Cardiac septum (tissue), 1 donor: ENCODE measurements around the gene CHMP6. TPM values are rescaled to one million over a fixed set of nuclear protein-coding genes. Genes with fewer than 3 reads are reported as not detected.

ENCODE experiments used
- DNase-seq: peaks from one replicate; pipeline ENCODE4 v3.0.0-alpha.2; 2020; ENCODE audit warnings: low spot score
- intact Hi-C: fragments of 100-400 bp; cut with DNase I; formaldehyde crosslinking; loops from one replicate; pipeline ENCODE4 v1.14.0; 2022
- total RNA-seq: library from RNA; stranded (reverse); fragmentation: NEBNext Ultra II Directional; extraction: Animal tissue kit (Norgen Biotek cat#: 25700); gene quantifications from one replicate; pipeline ENCODE4 v1.2.1, GENCODE V29; 2021
- donor health status: DM: no; HTN: no; CAD: no.

Gene CHMP6
- total RNA-seq, 1 donor from 2014 or later: 21.7 TPM

GRCh38 chr17:81034779-81035520 lies 43.3 kb downstream of the CHMP6 start, which contains the start of gene BAIAP2:
Gene BAIAP2 (plus strand): TSS chr17:81035151. CDS start chr17:81035255, 104 bp downstream.
- intact Hi-C loops: no loop called here
- DNase-seq: peak; percentile 99

GRCh38 chr17:81035521-81036196 lies 44.0 kb downstream of the CHMP6 start:
- DNase-seq: no peak
- intact Hi-C loops: no loop called here

DNA sequence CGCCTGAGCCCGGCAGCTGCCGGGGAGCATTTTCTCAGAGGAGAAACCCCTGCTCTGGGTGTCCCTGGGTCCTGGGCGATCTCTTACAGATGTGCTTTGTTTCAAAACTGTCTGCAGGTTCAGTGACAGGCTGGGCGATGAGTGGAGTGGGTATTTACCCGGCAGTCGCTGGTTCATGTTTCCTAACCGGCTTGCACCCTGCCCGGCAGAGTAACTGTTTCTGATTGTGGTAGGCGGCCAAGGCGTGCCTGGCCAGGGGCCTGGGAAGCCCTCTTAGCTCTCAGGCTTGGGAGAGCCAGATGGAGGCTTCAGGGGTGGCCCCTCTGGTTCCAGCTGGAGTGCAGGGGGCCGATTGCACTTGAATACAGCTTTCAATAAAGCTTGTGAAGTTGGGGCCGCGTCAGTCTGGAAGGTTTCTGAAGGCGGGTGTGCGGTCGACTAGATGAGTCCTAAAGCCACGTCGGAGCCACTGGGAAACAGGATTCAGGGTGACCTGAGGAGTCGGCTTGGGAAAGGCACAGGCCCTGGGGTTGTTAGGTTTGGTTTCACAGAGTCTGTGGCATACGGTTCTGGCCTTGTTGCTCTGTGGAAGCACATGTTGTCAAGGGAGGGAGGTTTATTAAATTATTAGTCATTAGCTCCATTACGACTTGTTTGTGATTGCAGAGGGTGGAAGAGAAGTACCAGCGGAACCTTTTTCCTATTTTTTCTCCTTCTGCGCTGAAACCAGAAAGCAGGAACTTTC lies 44.7 kb downstream of the CHMP6 start:
- no peak for DNase-seq
- intact Hi-C loops: no loop called here

- intact Hi-C loops: no loop called here
- peak; percentile 79 for DNase-seq
Measured at GRCh38 chr17:81037026-81037797, 45.6 kb downstream of the CHMP6 start.

GRCh38 chr17:81037798-81038733 lies 46.4 kb downstream of the CHMP6 start:
- no peak for DNase-seq
- intact Hi-C loops: no loop called here

GRCh38 chr17:81039096-81039495 lies 47.5 kb downstream of the CHMP6 start:
- intact Hi-C loops: no loop called here
- peak; percentile 74 for DNase-seq

GRCh38 chr17:81039854-81040758 lies 48.5 kb downstream of the CHMP6 start:
- intact Hi-C loops: no loop called here
- no peak for DNase-seq

- no peak for DNase-seq
Measured at GRCh38 chr17:81040791-81041337, 49.2 kb downstream of the CHMP6 start.

DNA sequence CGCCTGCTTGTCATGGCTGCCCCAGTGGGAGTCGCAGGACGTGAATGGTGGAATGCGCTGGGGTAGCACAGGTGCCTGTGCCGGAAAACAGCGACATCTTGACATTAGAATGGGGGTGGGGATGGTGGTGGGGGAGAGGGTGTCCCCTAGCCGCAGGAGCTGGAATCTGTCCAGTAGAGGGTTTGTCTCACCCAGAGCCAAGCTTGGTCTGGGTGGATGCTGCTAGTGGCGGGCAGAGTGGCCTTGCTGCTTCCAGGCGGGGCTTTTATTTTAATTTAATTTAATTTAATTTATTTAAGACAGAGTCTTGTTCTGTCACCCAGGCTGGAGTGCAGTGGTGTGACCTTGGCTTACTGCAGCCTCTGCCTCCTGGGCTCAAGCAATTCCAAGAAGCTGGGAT lies 51.0 kb downstream of the CHMP6 start:
- intact Hi-C loops: no loop called here

More at GRCh38 chr17:81040791-81041337, 49.2 kb downstream of the CHMP6 start:
- intact Hi-C loops: no loop called here

GRCh38 chr17:81043319-81043724 lies 51.7 kb downstream of the CHMP6 start:
- DNase-seq: no peak
- intact Hi-C loops: no loop called here

More for the DNA sequence above, 51.0 kb downstream of the CHMP6 start:
- no peak for DNase-seq

DNA sequence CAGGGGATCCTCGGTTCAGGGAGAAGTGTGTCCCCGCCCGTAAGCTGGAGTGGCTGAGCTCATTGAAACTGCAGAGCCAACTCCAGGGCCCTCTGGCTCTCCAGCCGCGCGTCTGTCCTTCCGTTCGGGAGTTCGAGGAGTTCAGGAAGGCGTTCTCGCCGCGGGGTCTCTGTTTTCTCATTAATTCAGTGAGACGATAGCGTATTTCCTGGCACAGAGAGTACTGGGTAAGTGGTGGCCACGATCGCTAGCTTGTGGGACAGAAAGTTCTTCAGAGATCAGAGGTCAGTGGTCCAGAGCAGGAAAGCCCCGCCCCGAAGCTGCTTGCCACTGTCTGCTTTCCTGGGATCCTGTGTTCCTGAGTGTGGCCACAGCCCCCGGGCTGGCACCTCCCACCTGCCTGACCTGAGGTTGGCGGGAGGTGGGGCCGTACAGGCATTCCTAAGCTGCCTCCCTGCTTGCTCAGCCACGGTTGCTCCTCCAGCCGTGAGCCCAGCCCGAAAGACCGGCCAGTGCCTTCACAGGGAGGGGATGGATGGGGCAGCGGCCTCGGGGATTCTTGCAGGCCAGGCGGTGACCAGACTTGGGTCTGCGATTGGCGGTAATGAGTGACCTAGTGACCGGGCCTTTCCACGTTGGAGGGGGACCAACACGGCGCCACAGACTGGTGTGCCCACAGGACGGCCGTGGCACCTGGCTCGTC lies 52.2 kb downstream of the CHMP6 start:
- no peak for DNase-seq

GRCh38 chr17:81044428-81044763 lies 52.8 kb downstream of the CHMP6 start:
- no peak for DNase-seq
- intact Hi-C loops: no loop called here

More for the DNA sequence above, 52.2 kb downstream of the CHMP6 start:
- intact Hi-C loops: no loop called here

DNA sequence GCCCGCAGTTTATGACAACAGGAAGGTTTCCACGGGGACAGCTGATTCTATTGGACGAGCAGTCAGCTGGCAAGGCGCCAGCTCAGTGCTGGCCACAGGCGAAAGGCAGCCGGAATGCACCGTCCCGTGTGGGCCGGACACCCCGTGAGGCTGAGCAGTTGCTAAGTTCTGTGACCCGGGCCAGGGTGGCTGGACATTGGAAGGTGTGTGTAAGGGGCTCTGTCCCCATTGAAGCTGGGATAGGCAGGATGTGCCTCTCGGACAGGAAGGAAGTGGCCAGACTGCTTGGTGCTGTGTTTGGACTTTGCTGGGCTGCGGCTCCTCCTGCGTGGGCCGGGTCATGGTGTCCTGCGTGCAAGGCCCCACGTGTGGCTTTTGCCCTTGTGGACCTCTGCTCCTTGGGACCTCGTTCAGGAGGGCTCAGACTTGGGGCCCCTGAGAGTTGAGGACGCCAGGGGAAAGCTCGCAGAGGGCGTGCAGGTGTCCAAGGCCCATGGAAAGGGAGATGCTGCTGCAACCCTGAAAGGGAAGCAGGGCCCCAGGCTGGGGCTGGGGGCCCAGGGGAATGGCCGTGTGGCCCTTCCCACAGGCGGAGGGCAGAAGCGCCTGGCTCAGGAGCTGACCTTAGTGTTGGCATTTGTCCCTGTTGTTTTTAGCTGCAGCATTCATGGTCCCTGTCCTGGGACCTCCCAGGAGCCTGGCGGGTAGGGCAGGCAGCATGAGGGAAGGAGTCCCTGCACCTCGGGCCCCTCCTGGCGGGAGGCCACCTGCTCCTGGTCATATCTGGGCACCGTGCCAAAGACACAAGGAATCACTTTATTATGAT lies 53.3 kb downstream of the CHMP6 start:
- intact Hi-C loops: no loop called here

DNA sequence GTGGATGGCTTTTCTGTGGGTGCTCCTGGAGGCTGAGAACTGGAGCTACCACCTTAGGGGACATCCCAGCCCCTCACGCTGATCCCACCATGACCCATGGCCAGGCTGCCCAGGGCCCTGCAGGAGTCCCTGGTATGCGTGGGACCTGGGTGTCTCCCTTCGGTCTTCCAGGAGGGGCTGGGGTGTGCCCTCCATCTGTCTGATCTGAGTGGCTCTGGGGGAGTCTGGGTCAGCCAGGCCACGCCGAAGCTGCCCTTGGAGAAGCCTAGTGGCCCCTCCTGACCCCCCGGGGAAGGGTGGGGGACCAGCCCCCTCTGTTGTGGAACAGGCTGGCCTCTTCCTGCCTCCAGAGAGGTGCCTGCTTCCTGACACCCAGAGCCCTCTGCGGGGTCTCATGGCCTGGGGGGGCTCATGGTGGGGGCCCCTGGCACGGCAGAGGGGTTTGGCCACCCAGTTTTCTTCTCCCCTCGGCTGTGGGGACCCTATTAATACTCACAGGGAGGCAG lies 54.0 kb downstream of the CHMP6 start:
- no peak for DNase-seq
- intact Hi-C loops: no loop called here

More for the DNA sequence above, 53.3 kb downstream of the CHMP6 start:
- peak; percentile 87 for DNase-seq

- DNase-seq: no peak
- intact Hi-C loops: no loop called here
Measured at GRCh38 chr17:81046132-81046769, 54.6 kb downstream of the CHMP6 start.
